H1 (cell line): Measurements from ENCODE around the gene KLK12.

ENCODE experiments used
- CREB1 ChIP-seq: IDR thresholded peaks from 2 replicates; pipeline ENCODE4 v1.6.1; 2012; ENCODE audit warnings: inconsistent platforms
- EP300 ChIP-seq, 2 experiments: IDR thresholded peaks; 1 replicate in 1 of 2; 2 replicates in 1 of 2; pipeline ENCODE4 v1.6.1; 2011 to 2012; ENCODE audit warnings: low read depth in 2 of 2, low read length in 2 of 2, mild to moderate bottlenecking in 2 of 2, borderline replicate concordance in 1 of 2, inconsistent platforms in 1 of 2, moderate library complexity in 1 of 2
- EZH2 ChIP-seq: fragments of 200-600 bp; sonication (generic); IDR thresholded peaks from 2 replicates; pipeline ENCODE4 v1.7.1; 2012; ENCODE audit warnings: low read depth, mild to moderate bottlenecking, moderate library complexity, low read length, inconsistent platforms; ENCODE audit not compliant: severe bottlenecking
- JUND ChIP-seq: IDR thresholded peaks from 2 replicates; pipeline ENCODE4 v1.6.1; 2011; ENCODE audit warnings: mild to moderate bottlenecking, improper control_type of control experiment, low read length
- POLR2A ChIP-seq, 2 experiments: IDR thresholded peaks; 1 replicate in 1 of 2; 2 replicates in 1 of 2; pipeline ENCODE4 v1.6.1; 2011; ENCODE audit warnings: low read depth in 2 of 2, low read length in 2 of 2, mild to moderate bottlenecking in 2 of 2; ENCODE audit errors: control extremely low read depth in 1 of 2
- POLR2AphosphoS5 ChIP-seq: IDR thresholded peaks from 2 replicates; pipeline ENCODE4 v1.6.1; 2011; ENCODE audit warnings: low read depth, low read length
- RFX5 ChIP-seq: IDR thresholded peaks from 2 replicates; pipeline ENCODE4 v1.6.1; 2011; ENCODE audit warnings: low read depth, low read length, improper control_type of control experiment, borderline replicate concordance
- TAF1 ChIP-seq: IDR thresholded peaks from 2 replicates; pipeline ENCODE4 v1.6.1; 2011; ENCODE audit warnings: mild to moderate bottlenecking, low read depth, low read length
- TEAD4 ChIP-seq: IDR thresholded peaks from 2 replicates; pipeline ENCODE4 v1.6.1; 2012; ENCODE audit warnings: low read depth, low read length, inconsistent platforms, mixed read lengths
- YY1 ChIP-seq: IDR thresholded peaks from 2 replicates; pipeline ENCODE4 v1.6.1; 2011; ENCODE audit warnings: low read depth, mild to moderate bottlenecking, low read length
- TF ChIP-seq, protein P1 (sequence below), 3 experiments: IDR thresholded peaks; 1 replicate in 2 of 3; 2 replicates in 1 of 3; pipeline versions ENCODE4 v1.5.1 to v1.6.1; 2011; ENCODE audit warnings: low read length in 3 of 3, mild to moderate bottlenecking in 3 of 3, inconsistent platforms in 2 of 3, low read depth in 1 of 3, moderate library complexity in 1 of 3; ENCODE audit not compliant: insufficient read depth in 1 of 3; ENCODE audit errors: control extremely low read depth in 1 of 3
- TF ChIP-seq, protein P2 (sequence below): IDR thresholded peaks from 2 replicates; pipeline ENCODE4 v1.6.1; 2011; ENCODE audit warnings: low read depth, mild to moderate bottlenecking, low read length; ENCODE audit not compliant: insufficient read depth

DNA sequence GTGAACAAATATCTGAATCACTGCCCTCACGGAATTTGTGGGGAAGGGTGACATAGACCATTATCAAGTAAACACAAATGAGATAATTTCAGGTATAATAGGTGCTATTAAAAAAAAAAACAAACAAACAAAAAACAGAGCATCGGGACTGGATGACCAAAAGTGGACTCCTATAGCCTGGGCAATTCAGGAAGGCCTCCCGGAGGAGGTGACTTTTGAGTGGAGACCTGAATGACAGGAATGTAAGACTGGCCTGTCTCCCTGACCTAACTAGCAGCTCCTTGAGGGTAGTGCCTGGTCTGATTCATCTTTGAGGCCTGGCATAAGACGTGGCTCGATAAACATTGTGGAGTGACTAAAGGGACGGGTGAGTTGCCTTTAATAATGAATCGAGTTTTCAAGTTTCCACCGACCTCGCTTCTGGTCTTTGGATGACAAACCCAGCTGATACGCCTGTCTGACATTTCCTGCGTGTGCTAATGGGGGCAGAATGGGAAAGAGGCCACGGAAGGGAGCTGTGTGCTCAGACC lies 22.1 kb downstream of the KLK12 start:
- TF ChIP-seq CREB1 (no peak), POLR2A (IDR thresholded peaks at IDR 0.05; ENCODE audit: control extremely low read depth in 1 of 2, low read depth in 2 of 2, low read length in 2 of 2) (no peak), TAF1 (no peak), POLR2AphosphoS5 (no peak), YY1 (no peak), EZH2 (no peak), RFX5 (no peak), JUND (no peak), EP300 (IDR thresholded peaks at IDR 0.05; ENCODE audit: borderline replicate concordance in 1 of 2, low read depth in 2 of 2, low read length in 2 of 2) (no peak), TEAD4 (no peak)
- TF ChIP-seq, protein P1, sequence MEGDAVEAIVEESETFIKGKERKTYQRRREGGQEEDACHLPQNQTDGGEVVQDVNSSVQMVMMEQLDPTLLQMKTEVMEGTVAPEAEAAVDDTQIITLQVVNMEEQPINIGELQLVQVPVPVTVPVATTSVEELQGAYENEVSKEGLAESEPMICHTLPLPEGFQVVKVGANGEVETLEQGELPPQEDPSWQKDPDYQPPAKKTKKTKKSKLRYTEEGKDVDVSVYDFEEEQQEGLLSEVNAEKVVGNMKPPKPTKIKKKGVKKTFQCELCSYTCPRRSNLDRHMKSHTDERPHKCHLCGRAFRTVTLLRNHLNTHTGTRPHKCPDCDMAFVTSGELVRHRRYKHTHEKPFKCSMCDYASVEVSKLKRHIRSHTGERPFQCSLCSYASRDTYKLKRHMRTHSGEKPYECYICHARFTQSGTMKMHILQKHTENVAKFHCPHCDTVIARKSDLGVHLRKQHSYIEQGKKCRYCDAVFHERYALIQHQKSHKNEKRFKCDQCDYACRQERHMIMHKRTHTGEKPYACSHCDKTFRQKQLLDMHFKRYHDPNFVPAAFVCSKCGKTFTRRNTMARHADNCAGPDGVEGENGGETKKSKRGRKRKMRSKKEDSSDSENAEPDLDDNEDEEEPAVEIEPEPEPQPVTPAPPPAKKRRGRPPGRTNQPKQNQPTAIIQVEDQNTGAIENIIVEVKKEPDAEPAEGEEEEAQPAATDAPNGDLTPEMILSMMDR (IDR thresholded peaks at IDR 0.05; ENCODE audit: control extremely low read depth in 1 of 3, insufficient read depth in 1 of 3, low read depth in 1 of 3, low read length in 3 of 3) = no peak
- TF ChIP-seq, protein P2, sequence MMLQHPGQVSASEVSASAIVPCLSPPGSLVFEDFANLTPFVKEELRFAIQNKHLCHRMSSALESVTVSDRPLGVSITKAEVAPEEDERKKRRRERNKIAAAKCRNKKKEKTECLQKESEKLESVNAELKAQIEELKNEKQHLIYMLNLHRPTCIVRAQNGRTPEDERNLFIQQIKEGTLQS = no peak
